ENCODE results near the gene SELENBP1. TPM values are rescaled to one million over a fixed set of nuclear protein-coding genes. Genes with fewer than 3 reads are reported as not detected.
"Not testable (repeated sequence)": the region's sequence is repeated elsewhere in the genome, so short reads cannot be mapped to it uniquely, and the experiment has no call there.

The SELENBP1 gene
- total RNA-seq, 2 experiments from 2014 or later = not detected

- CTCF ChIA-PET = interaction anchor here (0.6 kb wide), 1 partner anchor 1083 kb away, joined by 3 read pairs; no protein-coding TSS in a partner anchor
- POLR2A ChIA-PET = not testable (repeated sequence)
Measured at GRCh38 chr1:151390221-151391078, 17.9 kb upstream of the SELENBP1 start.

- ChIA-PET CTCF (no interaction called here), POLR2A (no interaction called here)
Measured at GRCh38 chr1:151386002-151386401, 13.5 kb upstream of the SELENBP1 start.

GRCh38 chr1:151384584-151384983 lies 12.1 kb upstream of the SELENBP1 start:
- POLR2A ChIA-PET = interaction anchor here (0.5 kb wide), 1 partner anchor 544 kb away, joined by 3 read pairs; no protein-coding TSS in a partner anchor
- CTCF ChIA-PET = no interaction called here

GRCh38 chr1:151377150-151377884 lies 4.8 kb upstream of the SELENBP1 start:
- CTCF ChIA-PET = no interaction called here
- POLR2A ChIA-PET = no interaction called here

GRCh38 chr1:151373196-151373595 lies 691 bp upstream of the SELENBP1 start:
- ChIA-PET POLR2A (no interaction called here), CTCF (no interaction called here)

- CTCF ChIA-PET = interaction anchor here (0.7 kb wide), 1 partner anchor 350 kb away, joined by 3 read pairs; the partner anchor contains the start of gene RIIAD1
- POLR2A ChIA-PET = no interaction called here
Measured at GRCh38 chr1:151371370-151372057, 991 bp downstream of the SELENBP1 start.

- ChIA-PET POLR2A (interaction anchor here (0.9 kb wide), 1 partner anchor 59 kb away, joined by 4 read pairs; no protein-coding TSS in a partner anchor), CTCF (interaction anchor here (0.7 kb wide), 1 partner anchor 351 kb away, joined by 3 read pairs; the partner anchor contains the start of gene RIIAD1)
Measured at GRCh38 chr1:151370211-151370911, 2.1 kb downstream of the SELENBP1 start.

- ChIA-PET POLR2A (interaction anchor here (0.9 kb wide), 1 partner anchor 58 kb away, joined by 4 read pairs; no protein-coding TSS in a partner anchor), CTCF (no interaction called here)
Measured at GRCh38 chr1:151369621-151370048, 2.9 kb downstream of the SELENBP1 start.

GRCh38 chr1:151369302-151369610 lies 3.2 kb downstream of the SELENBP1 start:
- CTCF ChIA-PET = no interaction called here

GRCh38 chr1:151368393-151369301 lies 3.9 kb downstream of the SELENBP1 start:
- ChIA-PET POLR2A (no interaction called here), CTCF (no interaction called here)

More at GRCh38 chr1:151369302-151369610, 3.2 kb downstream of the SELENBP1 start:
- POLR2A ChIA-PET = interaction anchor here (0.9 kb wide), 1 partner anchor 57 kb away, joined by 4 read pairs; no protein-coding TSS in a partner anchor

- CTCF ChIA-PET = no interaction called here
- POLR2A ChIA-PET = no interaction called here
Measured at GRCh38 chr1:151367658-151368392, 4.7 kb downstream of the SELENBP1 start.

GRCh38 chr1:151364996-151365395 lies 7.5 kb downstream of the SELENBP1 start:
- CTCF ChIA-PET = interaction anchor here (0.6 kb wide), 1 partner anchor 246 kb away, joined by 3 read pairs; no protein-coding TSS in a partner anchor
- POLR2A ChIA-PET = no interaction called here

- CTCF ChIA-PET = no interaction called here
- POLR2A ChIA-PET = no interaction called here
Measured at GRCh38 chr1:151362308-151363155, 10.0 kb downstream of the SELENBP1 start.

GRCh38 chr1:151361883-151362282 lies 10.6 kb downstream of the SELENBP1 start:
- ChIA-PET POLR2A (no interaction called here), CTCF (interaction anchor here (0.6 kb wide), 1 partner anchor 14 kb away, joined by 3 read pairs; no protein-coding TSS in a partner anchor)

GRCh38 chr1:151356696-151357095 lies 15.8 kb downstream of the SELENBP1 start:
- ChIA-PET POLR2A (no interaction called here), CTCF (no interaction called here)

GRCh38 chr1:151352021-151352718 lies 20.3 kb downstream of the SELENBP1 start:
- ChIA-PET CTCF (interaction anchor here (2.5 kb wide), 1 partner anchor 11 kb away, joined by 7 read pairs; no protein-coding TSS in a partner anchor), POLR2A (interaction anchor here (0.6 kb wide), 2 partner anchors 16 to 18 kb away, joined by 3 to 7 read pairs; no protein-coding TSS in a partner anchor)
